Measurements from ENCODE around the gene IFT57. TPM values are rescaled to one million over a fixed set of nuclear protein-coding genes. Genes with fewer than 3 reads are reported as not detected.

IFT57 gene
- total and polyA plus RNA-seq, 10 of the 15 experiments (the other 5 are each of a cell fraction or from before 2014, with no cell fraction given), result 1.8 to 25.0 (median 7.5) TPM

- WGBS (ENCODE audit: insufficient coverage, insufficient replicate concordance, low lambda C conversion rate, missing lambda C conversion rate), result 22% methylated on average over 4 of the region's 4 CpGs
- SMC1A ChIA-PET (ENCODE audit: uncharacterized antibody, unreplicated experiment), result interaction anchor here (0.6 to 3.1 kb wide), 17 partner anchors 9 to 184 kb away, joined by 3 to 16 read pairs (median 3); partner anchors contain the start of gene HHLA2
- H4K20me1 ChIP-seq (ENCODE audit: control insufficient read depth, insufficient read depth), result no peaks in the 10 kb centered on the region
- no peaks in the 10 kb centered on the region for H3K27me3 ChIP-seq (replicated peaks in 1 of 2; ENCODE audit: control insufficient read depth in 2 of 2, insufficient read depth in 2 of 2, low read length in 1 of 2)
- no peaks in the 10 kb centered on the region for H3K36me3 ChIP-seq (ENCODE audit: control insufficient read depth in 2 of 2, insufficient read depth in 2 of 2, low read length in 1 of 2)
- H3K79me2 ChIP-seq (ENCODE audit: control insufficient read depth, insufficient read depth, low read length), result no peaks in the 10 kb centered on the region; the same call in 1 of the 2 replicates
- DNase-seq (ENCODE audit: low read depth, low spot score), result no peak
- no peak overlapping the region; the same call in 1 of the 2 replicates for H3K9ac ChIP-seq (ENCODE audit: control insufficient read depth, insufficient read depth, low read length)
- in situ Hi-C loops (cut with MboI) (no loop called here), intact Hi-C loops (cut with micrococcal nuclease; ENCODE audit: unreplicated experiment) (loop anchor here (2.0 to 5.0 kb wide), 4 partner anchors 68 to 183 kb away; partner anchors contain the start of gene CD47)
- no peak for FAIRE-seq
- 0 out of 2 replicates have a peak overlapping the region, but pooled peaks have one; percentile 95 for H3K4me2 ChIP-seq (ENCODE audit: control insufficient read depth, insufficient read depth)
- RAD21 ChIA-PET (ENCODE audit: unreplicated experiment), result interaction anchor here (1.0 to 1.5 kb wide), 4 partner anchors 70 to 182 kb away, joined by 3 to 6 read pairs (median 4); no protein-coding TSS in a partner anchor
- TF ChIP-seq CHD2 (IDR thresholded peaks at IDR 0.05; ENCODE audit: borderline replicate concordance, low read depth, low read length), result no peak
- TF ChIP-seq TAF1 (IDR thresholded peaks at IDR 0.05; ENCODE audit: borderline replicate concordance, low read depth, low read length), result no peak
- TF ChIP-seq TCF3 (IDR thresholded peaks at IDR 0.05; ENCODE audit: borderline replicate concordance, insufficient read depth, low read depth, low read length), result no peak
- TF ChIP-seq CHD4 (IDR thresholded peaks at IDR 0.05), result no peak
- TF ChIP-seq POLR2AphosphoS2 (IDR thresholded peaks at IDR 0.05; ENCODE audit: low read depth, low read length), result no peak
- no peak for TF ChIP-seq ZNF24 (IDR thresholded peaks at IDR 0.05)
- TF ChIP-seq BHLHE40 (IDR thresholded peaks at IDR 0.05; ENCODE audit: borderline replicate concordance in 1 of 2, low read depth in 2 of 2, low read length in 1 of 2), result no peak
- TF ChIP-seq WRNIP1 (IDR thresholded peaks at IDR 0.05; ENCODE audit: borderline replicate concordance, low read depth, low read length), result no peak
- POLR2A ChIA-PET, result interaction anchor here (1.1 kb wide), 1 partner anchor 10 kb away, joined by 3 read pairs; no protein-coding TSS in a partner anchor
- peaks cover 9% of the 10 kb centered on the region; the same call in 1 of the 2 replicates for H3K4me1 ChIP-seq (ENCODE audit: control insufficient read depth, insufficient read depth, low read length)
- no TSS peak for BruUV-seq (replicated peaks)
- no peak overlapping the region for H3K27ac ChIP-seq (ENCODE audit: control insufficient read depth, insufficient read depth)
- H2AFZ ChIP-seq (ENCODE audit: control insufficient read depth, low read depth, low read length), result peak overlapping the region; percentile 59
- ATAC-seq, result no peak
- no peaks in the 10 kb centered on the region for H3K9me3 ChIP-seq (replicated peaks; ENCODE audit: control insufficient read depth, insufficient read depth, low read length)
- H3K4me3 ChIP-seq, result peak overlapping the region; percentile 67; the same call in 1 of the 2 replicates
- CTCF ChIA-PET, result interaction anchor here (0.6 to 1.6 kb wide), 6 partner anchors 10 to 833 kb away, joined by 3 to 4 read pairs (median 3); no protein-coding TSS in a partner anchor
Observed at GRCh38 chr3:108223928-108224327, 1.7 kb upstream of the IFT57 start.
